HepG2 (cell line): ENCODE results near the gene CBR4. TPM values are rescaled to one million over a fixed set of nuclear protein-coding genes. Genes with fewer than 3 reads are reported as not detected.

Experiments
- ATAC-seq: fragments of 200-7000 bp; cut with Tn5 transposase; 3 replicates; pipeline ENCODE4 v1.9.1; 2020; ENCODE audit warnings: mild to moderate bottlenecking, moderate library complexity
- BruUV-seq: library from RNA; stranded (reverse); fragments of 400-500 nt; replicated peaks from 2 replicates; lab custom pipeline; 2021; lab: Mats Ljungman, UMichigan
- CTCF ChIA-PET: fragments of 300-600 bp; formaldehyde crosslinking; extraction: SDS; loops from one replicate; lab custom pipeline; 2021; ENCODE audit warnings: low total read pairs, inconsistent platforms, low intra/inter-chr PET ratio; lab: Yijun Ruan, JAX
- POLR2A ChIA-PET: fragments of 350-600 bp; sonication (Branson Sonifier 250); formaldehyde crosslinking; loops from one replicate; lab custom pipeline; 2020; ENCODE audit warnings: antibody characterized with exemption, inconsistent platforms; lab: Yijun Ruan, JAX
- DNase-seq: peaks from one replicate; pipeline ENCODE4 v3.0.0-alpha.2; 2015; ENCODE audit warnings: low spot score
- FAIRE-seq: peaks from 3 replicates; lab custom pipeline; 2011; peaks lifted over from hg19 to GRCh38; lab: Jason Lieb, UNC
- H2AFZ ChIP-seq: one replicate; pipeline ENCODE4 v1.6.1; 2011; ENCODE audit warnings: low read length, inconsistent platforms
- H3K27ac ChIP-seq: fragments of 300-600 bp; 3 replicates; pipeline ENCODE4 v1.8.0; 2011; ENCODE audit warnings: mixed run types, mild to moderate bottlenecking, mixed read lengths, low read length, inconsistent platforms; ENCODE audit not compliant: insufficient read depth; ENCODE audit errors: extremely low read length
- H3K27me3 ChIP-seq, 2 experiments: fragments of 200-600 bp in 1 of 2; 2 replicates in 1 of 2; 3 replicates in 1 of 2; pipeline versions ENCODE4 v1.6.0 to v1.8.0; 2011; ENCODE audit warnings: low read length in 2 of 2, mild to moderate bottlenecking in 2 of 2, moderate library complexity in 2 of 2, inconsistent platforms in 1 of 2; ENCODE audit not compliant: insufficient read depth in 2 of 2, control insufficient read depth in 1 of 2
- H3K36me3 ChIP-seq, 2 experiments: fragments of 200-600 bp in 1 of 2; replicated peaks in 1 of 2; 2 replicates in 1 of 2; 3 replicates in 1 of 2; pipeline versions ENCODE4 v1.5.1 to v1.8.0; 2011; ENCODE audit warnings: low read length in 2 of 2, inconsistent platforms in 1 of 2; ENCODE audit not compliant: insufficient read depth in 2 of 2, control insufficient read depth in 1 of 2
- H3K4me1 ChIP-seq: 2 replicates; pipeline ENCODE4 v1.5.1; 2012; ENCODE audit warnings: low read length, inconsistent platforms; ENCODE audit not compliant: insufficient read depth
- H3K4me2 ChIP-seq: 2 replicates; pipeline ENCODE4 v1.6.0; 2011; ENCODE audit warnings: low read depth, low read length, inconsistent platforms
- H3K4me3 ChIP-seq, 3 experiments: fragments of 200-600 bp in 1 of 3; sonication (generic), shearing (Covaris generic) in 1 of 3; replicated peaks in 1 of 3; 2 replicates each; pipeline ENCODE4 v1.5.1; 2011 to 2016; ENCODE audit warnings: low read length in 3 of 3, inconsistent platforms in 2 of 3, low read depth in 2 of 3, mild to moderate bottlenecking in 2 of 3, control low read depth in 1 of 3, mixed read lengths in 1 of 3; ENCODE audit not compliant: insufficient read depth in 1 of 3
- H3K79me2 ChIP-seq: one replicate; pipeline ENCODE4 v1.6.1; 2011; ENCODE audit warnings: low read length, inconsistent platforms; ENCODE audit not compliant: insufficient read depth
- H3K9ac ChIP-seq: 2 replicates; pipeline ENCODE4 v1.6.0; 2011; ENCODE audit warnings: mild to moderate bottlenecking, low read depth, low read length, inconsistent platforms; ENCODE audit not compliant: insufficient read depth
- H3K9me3 ChIP-seq: 2 replicates; pipeline ENCODE4 v1.5.1; 2012; ENCODE audit warnings: mild to moderate bottlenecking, low read length
- H4K20me1 ChIP-seq: 2 replicates; pipeline ENCODE4 v1.6.0; 2011; ENCODE audit warnings: inconsistent platforms, mild to moderate bottlenecking, low read length, moderate library complexity; ENCODE audit not compliant: insufficient read depth
- ARNT2 ChIP-seq: sonication (generic); formaldehyde crosslinking; IDR thresholded peaks from 2 replicates; pipeline ENCODE4 v1.8.0; 2022; ENCODE audit warnings: mild to moderate bottlenecking, low read depth, missing genetic modification reagents, moderate library complexity
- ATF5 ChIP-seq: sonication (generic); formaldehyde crosslinking; IDR thresholded peaks from 2 replicates; pipeline ENCODE4 v1.4.0; 2020; ENCODE audit warnings: mild to moderate bottlenecking, low read depth, missing genetic modification reagents
- DMTF1 ChIP-seq: sonication (generic); formaldehyde crosslinking; IDR thresholded peaks from 2 replicates; pipeline ENCODE4 v1.4.0; 2020; ENCODE audit warnings: mild to moderate bottlenecking, missing genetic modification reagents
- GTF3A ChIP-seq: sonication (generic); formaldehyde crosslinking; conservative IDR thresholded peaks from 2 replicates; pipeline ENCODE4 v1.4.0; 2020; ENCODE audit warnings: mild to moderate bottlenecking, missing genetic modification reagents
- HINFP ChIP-seq: sonication (generic); formaldehyde crosslinking; IDR thresholded peaks from 2 replicates; pipeline ENCODE4 v1.4.0; 2020; ENCODE audit warnings: low read depth, mild to moderate bottlenecking, missing genetic modification reagents
- JARID2 ChIP-seq: sonication (generic); formaldehyde crosslinking; IDR thresholded peaks from 2 replicates; pipeline ENCODE4 v1.8.1; 2023; ENCODE audit warnings: missing genetic modification reagents, inconsistent platforms; ENCODE audit not compliant: insufficient replicate concordance
- KLF9 ChIP-seq: IDR thresholded peaks from 2 replicates; pipeline ENCODE4 v1.6.1; 2016; ENCODE audit warnings: low read depth
- MAF1 ChIP-seq: sonication (generic); formaldehyde crosslinking; IDR thresholded peaks from 2 replicates; pipeline ENCODE4 v1.5.0; 2020; ENCODE audit warnings: missing genetic modification reagents, borderline replicate concordance
- RBM22 ChIP-seq: fragments of 200-400 bp; formaldehyde crosslinking; optimal IDR thresholded peaks from 2 replicates; pipeline ENCODE3; 2017; ENCODE audit warnings: mild to moderate bottlenecking, low read length, moderate library complexity
- SALL1 ChIP-seq: sonication (generic); formaldehyde crosslinking; IDR thresholded peaks from 2 replicates; pipeline ENCODE4 v1.8.0; 2022; ENCODE audit warnings: mild to moderate bottlenecking, missing genetic modification reagents
- THRA ChIP-seq: sonication (generic); formaldehyde crosslinking; IDR thresholded peaks from 2 replicates; pipeline ENCODE4 v1.4.0; 2020; ENCODE audit warnings: missing genetic modification reagents, borderline replicate concordance
- ZBTB21 ChIP-seq: sonication (generic); formaldehyde crosslinking; IDR thresholded peaks from 2 replicates; pipeline ENCODE4 v1.4.0; 2020; ENCODE audit warnings: missing genetic modification reagents
- ZC3H4 ChIP-seq: sonication (generic); formaldehyde crosslinking; IDR thresholded peaks from 2 replicates; pipeline ENCODE4 v1.4.0; 2020; ENCODE audit warnings: missing genetic modification reagents, borderline replicate concordance
- ZEB1 ChIP-seq: IDR thresholded peaks from 2 replicates; pipeline ENCODE4 v1.6.1; 2012; ENCODE audit warnings: mild to moderate bottlenecking, low read depth, inconsistent platforms; ENCODE audit not compliant: insufficient replicate concordance
- ZNF562 ChIP-seq: sonication (generic); formaldehyde crosslinking; IDR thresholded peaks from 2 replicates; pipeline ENCODE4 v1.8.0; 2022; ENCODE audit warnings: missing genetic modification reagents, borderline replicate concordance
- WGBS: methylation state at CpG from one replicate; pipeline ENCODE4 v1.1.6; 2017; ENCODE audit warnings: low lambda C conversion rate; 5-methylcytosine and 5-hydroxymethylcytosine counted together
- in situ Hi-C: cut with HindIII; loops from 2 replicates; pipeline ENCODE4 v1.10.0; 2017; ENCODE audit warnings: low pct_unique_long_range_greater_than_20kb; ENCODE audit not compliant: extremely low pct_ligation_motif_present
- intact Hi-C: fragments of 100-400 bp; cut with micrococcal nuclease; formaldehyde crosslinking; loops from one replicate; pipeline ENCODE4 v1.10.0; 2022; ENCODE audit not compliant: unreplicated experiment
- polyA plus RNA-seq, 8 experiments: library from polyadenylated mRNA; depleted of rRNA in 3 of 8; stranded (reverse) in 7 of 8; unstranded in 1 of 8; fragments of >200 nt; fragmentation: Illumina TruSeq in 4 of 8; extraction: Trizol in 4 of 8; gene quantifications; 2 replicates each; pipeline versions ENCODE4 v1.2.1 to v1.2.3, GENCODE V29; 2011 to 2016; ENCODE audit warnings: low read depth in 4 of 8, missing spikeins in 1 of 8, mixed read lengths in 1 of 8; ENCODE audit not compliant: insufficient read depth in 1 of 8
- total RNA-seq, 5 experiments: library from RNA; depleted of rRNA; stranded (reverse); fragments of >200 nt; fragmentation: Illumina TruSeq; extraction: Trizol; gene quantifications; 2 replicates each; pipeline ENCODE4 v1.2.3, GENCODE V29; 2016; ENCODE audit warnings: low read depth in 1 of 5
- TF ChIP-seq, protein P1 (sequence below): IDR thresholded peaks from 2 replicates; pipeline ENCODE4 v1.6.1; 2016; ENCODE audit warnings: missing biosample characterization, missing genetic modification reagents, low read depth

CBR4 gene
- total and polyA plus RNA-seq, 2 of the 13 experiments (the other 11 are each of a cell fraction or from before 2014, with no cell fraction given): 7.3 to 20.7 TPM

GRCh38 chr4:169039251-169039954, 29.3 kb upstream of the CBR4 start:
- peak overlapping the region; percentile 54 for H2AFZ ChIP-seq
- no peak for FAIRE-seq
- H3K4me1 ChIP-seq: peaks cover 31% of the 10 kb centered on the region
- H4K20me1 ChIP-seq: no peaks in the 10 kb centered on the region
- 38% methylated on average over 8 of the region's 8 CpGs for WGBS
- peak overlapping the region in 1 of 3 experiments; percentile 13; a peak in 1 of 6 replicates for H3K4me3 ChIP-seq
- ChIA-PET CTCF (no interaction called here), POLR2A (no interaction called here)
- H3K79me2 ChIP-seq: no peaks in the 10 kb centered on the region
- ATAC-seq: peak; percentile 47
- BruUV-seq: no TSS peak
- intact Hi-C loops: no loop called here
- no peak overlapping the region for H3K27ac ChIP-seq
- H3K9me3 ChIP-seq: no peaks in the 10 kb centered on the region
- DNase-seq: no peak
- no peaks in the 10 kb centered on the region; a peak in 1 of 5 replicates for H3K36me3 ChIP-seq
- peak overlapping the region; percentile 37; the same call in 1 of the 2 replicates for H3K9ac ChIP-seq
- peak overlapping the region; percentile 50; the same call in 1 of the 2 replicates for H3K4me2 ChIP-seq
- no peaks in the 10 kb centered on the region for H3K27me3 ChIP-seq
- in situ Hi-C loops: no loop called here
- no peak for TF ChIP-seq KLF9
- no peak for TF ChIP-seq SALL1 (CRISPR knock-in tag)
- TF ChIP-seq, protein P1, sequence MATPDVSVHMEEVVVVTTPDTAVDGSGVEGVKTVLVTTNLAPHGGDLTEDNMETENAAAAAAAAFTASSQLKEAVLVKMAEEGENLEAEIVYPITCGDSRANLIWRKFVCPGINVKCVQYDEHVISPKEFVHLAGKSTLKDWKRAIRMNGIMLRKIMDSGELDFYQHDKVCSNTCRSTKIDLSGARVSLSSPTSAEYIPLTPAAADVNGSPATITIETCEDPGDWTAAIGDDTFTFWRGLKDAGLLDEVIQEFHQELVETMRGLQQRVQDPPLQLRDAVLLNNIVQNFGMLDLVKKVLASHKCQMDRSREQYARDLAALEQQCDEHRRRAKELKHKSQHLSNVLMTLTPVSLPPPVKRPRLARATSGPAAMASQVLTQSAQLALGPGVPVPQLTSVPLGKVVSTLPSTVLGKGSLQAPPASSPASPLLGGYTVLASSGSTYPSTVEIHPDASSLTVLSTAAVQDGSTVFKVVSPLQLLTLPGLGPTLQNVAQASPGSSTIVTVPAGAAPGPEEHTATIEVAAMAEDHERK: no peak
- TF ChIP-seq RBM22: no peak
- TF ChIP-seq ZEB1: no peak
- no peak for TF ChIP-seq HINFP
- no peak for TF ChIP-seq MAF1 (CRISPR knock-in tag)
- TF ChIP-seq ZBTB21 (CRISPR knock-in tag): no peak
- no peak for TF ChIP-seq GTF3A (CRISPR knock-in tag)
- TF ChIP-seq ZC3H4 (CRISPR knock-in tag): no peak
- TF ChIP-seq ZNF562 (CRISPR knock-in tag): no peak
- no peak for TF ChIP-seq JARID2 (CRISPR knock-in tag)
- no peak for TF ChIP-seq THRA
- no peak for TF ChIP-seq ARNT2 (CRISPR knock-in tag)
- TF ChIP-seq ATF5 (CRISPR knock-in tag): no peak
- no peak for TF ChIP-seq DMTF1 (CRISPR knock-in tag)
